ENCODE results near the gene BCOR.
A peak's percentile ranks its signal among the peaks of the same experiment; 100 is the strongest.

The BCOR gene

DNA sequence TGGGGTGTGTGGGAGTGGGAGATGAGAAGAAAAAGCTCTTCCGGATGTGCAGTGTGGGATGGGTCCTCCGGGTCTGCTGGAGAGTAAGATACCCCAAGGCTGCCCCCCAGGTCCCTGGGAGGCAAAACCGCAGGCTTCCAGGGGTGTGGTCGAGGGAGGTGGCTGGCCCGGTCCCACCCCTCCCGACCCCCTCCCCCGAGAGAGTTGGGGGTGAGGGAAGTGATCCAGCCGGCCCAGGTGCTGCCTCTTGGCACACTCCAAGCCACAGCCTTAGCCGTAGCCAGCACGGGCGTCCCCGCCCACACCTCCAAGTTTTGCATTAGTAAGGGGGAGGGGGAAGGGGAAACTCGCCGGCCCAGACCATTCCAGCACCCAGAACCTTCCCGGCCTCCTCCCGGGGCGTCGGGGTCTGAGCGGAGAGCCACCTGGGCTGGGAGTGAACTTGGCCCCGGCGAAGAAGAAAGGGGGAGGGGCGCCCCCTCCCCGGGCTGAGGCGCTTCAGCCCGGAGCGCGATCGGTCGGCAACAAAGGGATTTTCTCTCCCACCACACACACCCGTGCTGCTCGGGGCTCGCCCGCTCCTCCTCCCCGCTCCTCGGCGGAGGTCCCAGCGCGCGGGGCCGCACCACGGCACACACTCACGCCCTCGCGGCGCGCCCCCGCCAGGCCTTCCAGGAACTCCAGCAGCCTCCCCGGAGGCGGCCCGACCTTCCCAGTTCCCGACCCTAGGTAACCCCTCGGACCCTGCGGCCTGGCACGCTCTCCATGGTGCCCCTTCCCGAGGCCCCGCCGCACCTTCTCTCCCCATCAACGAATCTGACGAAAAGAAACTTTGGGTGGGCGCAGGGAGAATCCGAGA is 14.4 kb downstream of the BCOR start:
- DNase-seq, result no peak

DNA sequence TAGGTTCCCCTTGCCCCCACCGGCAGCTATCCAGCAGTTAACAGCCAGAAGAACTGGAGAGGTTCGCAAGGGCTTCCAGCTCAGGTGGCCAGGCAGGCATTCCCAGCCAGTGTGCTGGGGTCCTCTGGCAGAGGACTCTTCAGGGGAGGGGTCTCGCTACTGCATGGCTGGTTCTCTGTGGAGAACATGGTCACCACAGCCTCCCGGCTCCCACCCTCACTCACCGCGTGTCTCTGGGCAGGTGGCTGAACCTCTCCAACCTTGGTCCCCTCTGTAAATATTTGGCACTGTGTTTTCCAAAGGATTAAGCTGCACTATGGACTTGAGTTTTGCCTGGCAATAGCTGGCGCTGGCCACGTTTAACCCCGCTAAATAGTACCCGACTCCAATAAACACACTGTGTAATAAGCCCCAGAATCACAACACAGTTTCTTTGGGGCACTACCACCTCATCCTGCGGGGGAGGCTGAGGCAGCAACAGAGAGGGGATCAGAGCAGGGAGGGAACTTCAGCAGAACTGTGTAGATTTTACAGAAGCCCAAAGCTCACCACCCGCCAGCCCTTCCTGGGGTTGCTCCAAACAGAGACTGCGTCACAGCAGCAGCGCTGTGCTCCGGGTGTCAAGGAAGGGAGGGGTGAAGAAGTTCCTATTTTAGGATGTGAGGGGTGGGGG is 15.2 kb downstream of the BCOR start:
- DNase-seq, result no peak

DNA sequence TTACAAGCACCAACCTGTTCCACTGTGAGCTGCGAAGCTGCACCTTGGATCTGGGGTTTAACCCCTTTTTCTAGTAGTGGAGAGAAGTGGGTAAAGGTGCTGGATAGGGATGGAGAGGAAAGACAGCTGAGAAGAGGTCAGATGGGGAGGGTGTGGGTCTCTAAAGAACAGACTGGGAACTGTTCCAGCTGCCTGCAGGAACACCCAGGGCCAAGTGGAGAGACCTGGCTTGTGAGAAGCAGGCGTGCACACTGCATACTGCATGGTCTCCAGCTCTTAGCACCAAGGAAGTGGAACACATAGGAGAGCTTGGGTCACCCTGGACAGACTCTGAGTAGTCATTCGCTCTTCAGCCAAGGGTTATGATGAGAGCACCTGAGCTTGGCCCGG is 16.1 kb downstream of the BCOR start:
- no peak for DNase-seq

DNA sequence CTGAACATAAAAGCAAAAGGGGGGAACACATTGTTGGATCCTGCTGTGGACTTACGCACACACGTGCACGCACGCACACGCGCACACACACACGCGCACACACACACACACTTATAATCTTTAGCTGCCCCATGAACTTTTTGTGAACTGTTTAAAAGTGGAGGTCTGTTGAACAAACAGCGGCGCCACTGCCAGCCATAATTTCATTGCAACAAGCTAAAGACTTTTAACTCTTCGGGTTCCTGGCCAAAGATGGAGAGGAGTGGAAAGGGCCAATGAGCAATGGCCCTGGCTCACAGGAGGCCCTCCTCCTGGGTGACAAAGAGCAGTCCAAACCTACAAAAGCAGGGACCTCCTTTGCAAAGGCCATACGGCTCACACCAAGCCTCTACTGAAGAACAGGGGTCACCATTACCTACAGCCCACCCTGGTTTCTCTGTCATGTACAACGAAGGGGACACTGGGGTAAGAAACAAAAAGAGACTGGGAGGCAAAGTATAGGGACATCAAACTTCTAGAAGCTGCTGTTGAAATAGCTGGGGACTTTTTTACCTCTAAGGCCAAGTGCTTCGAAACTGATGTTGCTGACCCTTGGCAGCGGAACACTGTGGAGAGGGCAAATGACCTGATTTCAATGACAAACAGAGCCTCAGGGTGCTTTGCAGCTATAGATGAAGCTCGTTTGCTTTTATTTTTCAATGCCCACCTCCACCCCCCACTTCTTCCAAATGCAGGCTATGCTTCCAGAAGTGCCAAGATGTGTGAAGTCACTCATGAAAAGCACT is 16.7 kb downstream of the BCOR start:
- no peak for DNase-seq

DNA sequence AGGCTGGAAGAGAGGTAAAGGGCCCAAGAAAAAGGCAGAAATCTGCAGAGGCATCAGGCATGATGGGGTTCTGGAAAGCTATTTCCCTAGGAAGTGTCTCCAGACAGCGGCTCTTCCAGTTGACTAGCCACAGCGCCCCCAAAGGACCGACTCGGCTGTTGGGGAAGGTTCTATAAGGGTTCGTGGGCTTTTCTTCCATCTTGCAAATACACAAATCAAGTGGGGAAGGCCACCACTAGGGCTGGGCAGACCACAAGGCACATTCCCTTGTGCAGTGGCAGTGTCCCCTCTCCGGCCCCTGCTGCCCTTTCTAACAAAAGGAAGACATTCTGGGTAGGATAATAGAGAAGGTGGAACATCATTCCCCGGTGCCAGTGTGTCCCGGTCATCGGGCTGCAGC is 18.2 kb downstream of the BCOR start:
- no peak for DNase-seq

DNA sequence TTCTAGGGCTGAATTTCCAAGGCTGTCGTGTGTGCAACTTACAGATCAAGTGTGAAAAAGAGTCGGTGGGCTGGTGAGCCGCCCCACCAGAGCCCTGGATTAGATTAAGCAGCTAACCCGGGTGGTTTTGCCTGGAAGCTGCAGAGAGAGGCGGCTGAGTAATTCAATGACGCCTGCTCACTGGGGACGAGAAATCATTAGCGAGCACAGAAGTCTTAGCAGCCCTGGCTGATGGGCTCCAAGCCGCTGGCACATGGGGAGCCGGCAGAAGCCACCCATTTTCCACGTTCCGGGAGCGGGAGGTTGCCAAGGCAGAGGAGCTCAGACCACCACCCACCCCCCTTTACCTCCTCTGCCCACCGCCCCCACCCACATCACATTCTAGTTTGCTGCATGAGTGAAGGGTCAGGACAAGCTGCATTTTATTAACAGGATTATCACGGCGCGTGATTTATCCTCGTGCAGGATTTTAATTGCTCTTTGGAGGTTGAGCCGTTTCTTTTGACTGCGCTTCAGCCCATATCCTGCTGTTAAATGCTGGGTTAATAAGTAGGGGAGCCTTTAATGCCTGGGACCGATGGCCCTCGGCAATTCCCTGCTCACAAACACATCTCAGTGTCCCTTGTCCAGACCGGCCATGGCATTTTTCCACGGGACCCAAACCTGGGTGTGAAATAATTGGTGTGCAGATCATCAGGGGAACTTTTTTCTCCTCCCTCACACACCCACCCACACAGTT is 19.1 kb downstream of the BCOR start:
- no peak for DNase-seq

DNA sequence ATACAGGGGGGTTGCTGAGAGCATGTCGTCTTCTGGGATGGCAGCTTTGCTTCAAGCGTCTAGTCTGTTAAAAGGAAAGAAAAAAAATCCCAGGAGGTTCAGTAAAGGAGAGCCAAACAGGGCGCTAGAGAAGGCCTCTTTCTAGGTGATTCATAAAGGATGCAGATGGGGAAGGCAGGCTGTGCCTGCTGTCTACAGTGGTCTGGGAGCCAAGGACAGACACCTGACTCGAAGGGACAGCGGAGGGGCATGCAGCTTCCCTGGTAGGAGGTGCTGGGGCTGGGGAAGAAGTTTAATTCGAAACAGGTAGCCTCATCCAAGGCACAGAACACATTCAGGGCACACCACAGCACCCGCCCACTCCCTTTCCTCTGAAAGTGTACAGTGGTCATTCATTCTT is 19.9 kb downstream of the BCOR start:
- no peak for DNase-seq

DNA sequence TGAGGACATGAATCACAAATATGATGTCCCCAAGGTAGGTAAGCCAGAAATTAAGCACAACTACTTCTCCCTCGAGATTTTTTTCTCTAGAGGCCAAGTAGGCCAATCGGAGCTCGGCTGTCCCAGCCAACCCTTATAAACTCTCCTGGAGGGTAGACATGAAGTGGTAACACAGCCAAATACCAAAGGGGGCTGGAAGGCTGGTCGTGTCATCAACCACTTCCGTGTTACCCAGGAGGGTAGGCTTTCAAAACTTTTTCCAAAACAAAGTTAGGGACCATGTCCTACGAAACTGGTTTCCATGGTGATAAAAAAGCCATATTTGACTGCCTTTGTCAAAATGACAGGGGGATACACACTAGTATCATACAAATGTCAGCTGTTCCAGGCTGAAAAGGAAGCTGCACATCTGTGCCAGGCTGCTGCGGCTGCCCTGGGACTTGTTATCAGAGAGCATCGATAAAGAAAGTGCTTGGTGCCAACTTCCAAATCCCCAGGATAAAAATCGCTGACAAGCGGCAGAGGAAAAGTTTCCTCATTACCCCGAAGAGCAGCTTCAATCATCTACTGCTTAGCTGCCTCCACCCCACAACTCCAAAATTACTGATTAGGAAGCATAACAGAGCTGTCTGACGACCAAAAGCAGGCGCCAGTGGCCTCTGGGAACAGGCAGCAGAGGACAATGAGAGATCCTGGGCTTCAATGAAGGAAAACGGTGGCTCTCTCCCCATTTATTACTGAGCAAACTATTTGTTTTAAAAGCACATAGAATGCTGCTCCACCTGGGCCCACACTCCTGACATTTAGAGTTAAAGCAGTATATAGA is 20.8 kb downstream of the BCOR start:
- DNase-seq, result no peak

DNA sequence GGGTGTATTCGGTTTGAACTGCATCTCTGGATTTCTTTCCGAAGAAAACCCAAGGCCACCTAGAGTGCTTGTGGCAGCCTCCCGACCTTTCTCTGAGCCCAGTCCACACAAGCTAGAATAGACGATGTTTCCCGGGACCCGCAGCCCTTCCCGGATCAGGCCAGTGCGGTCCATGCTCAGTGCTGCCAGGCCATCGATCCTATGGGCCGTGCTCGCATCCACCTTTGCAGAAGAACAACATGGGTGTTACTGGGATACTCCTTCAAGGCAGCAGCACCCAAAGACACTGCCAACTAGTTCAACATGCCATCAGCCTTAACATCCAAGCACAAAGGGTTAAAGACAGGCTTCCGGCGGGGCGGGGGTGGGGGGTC is 22.8 kb downstream of the BCOR start:
- no peak for DNase-seq

DNA sequence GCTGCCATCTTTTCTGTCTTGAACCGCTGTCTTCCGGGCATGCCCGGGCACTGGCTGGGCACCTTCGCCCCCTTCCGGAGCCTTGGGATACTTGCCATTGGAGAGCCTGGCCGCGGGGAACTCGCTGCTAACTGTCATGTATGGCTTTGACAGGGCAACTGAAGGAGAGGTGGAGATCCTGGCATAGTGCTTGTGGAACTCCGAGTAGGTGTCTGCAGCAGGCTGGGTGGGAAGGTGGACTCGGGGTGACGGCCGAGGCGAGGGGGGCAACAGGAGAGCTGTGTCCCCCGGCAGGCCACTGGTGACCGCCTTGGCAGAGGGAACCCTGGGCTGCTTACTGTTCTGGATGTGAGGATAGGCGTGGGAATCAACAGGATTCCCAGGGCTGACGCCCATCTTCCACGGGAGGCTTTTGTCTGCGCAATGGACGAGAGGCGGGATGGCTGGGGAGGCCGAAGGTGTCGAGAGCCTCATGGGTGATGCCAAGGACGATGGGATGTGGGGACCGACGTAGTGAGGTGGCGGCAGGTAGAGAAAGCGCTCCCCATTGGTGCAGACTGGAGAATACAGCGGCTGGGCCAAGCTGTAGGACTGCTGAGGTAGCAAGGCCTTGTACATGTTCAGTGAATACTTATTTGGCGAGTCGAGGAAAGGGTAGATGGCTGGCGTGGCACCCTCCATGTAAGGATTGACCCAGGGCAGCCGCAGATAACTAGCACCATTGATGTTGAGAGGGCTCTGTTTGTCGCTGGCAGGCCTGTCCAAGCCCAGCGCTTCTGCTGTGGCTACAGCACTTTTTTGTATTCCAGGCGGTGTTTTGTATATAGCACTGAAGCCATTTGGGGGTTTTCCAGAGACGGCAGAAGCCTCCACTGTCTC is 23.4 kb downstream of the BCOR start:
- DNase-seq, result no peak

DNA sequence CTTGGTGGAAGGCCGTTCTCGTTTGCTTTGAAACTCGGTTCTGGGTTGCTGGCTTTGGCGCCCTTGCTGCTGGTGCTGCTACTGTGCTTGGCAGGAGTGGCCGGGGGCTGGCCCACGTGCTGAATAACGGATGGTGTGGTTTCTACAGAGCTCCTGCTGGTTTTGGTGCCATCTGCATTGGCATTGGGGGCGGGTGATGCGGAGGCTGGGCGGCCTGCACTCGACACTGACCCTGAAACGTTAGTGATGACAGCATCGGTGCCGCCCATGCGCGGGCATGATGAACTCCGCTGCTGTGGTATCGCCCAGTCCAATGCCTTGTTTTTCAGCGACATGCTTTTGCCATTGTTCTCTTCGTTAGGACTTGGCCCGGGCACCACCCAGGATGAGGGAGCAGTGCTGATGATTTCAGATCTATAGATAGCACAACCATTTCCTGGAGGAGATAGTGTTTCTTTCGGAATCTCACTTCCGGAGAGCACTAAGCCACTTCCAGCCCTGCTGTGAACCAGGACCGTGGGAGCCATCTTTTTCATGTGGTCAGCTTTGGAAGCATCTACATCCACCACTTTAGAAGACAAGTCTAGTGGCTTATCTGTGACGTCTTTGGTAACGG is 24.2 kb downstream of the BCOR start:
- DNase-seq, result no peak

DNA sequence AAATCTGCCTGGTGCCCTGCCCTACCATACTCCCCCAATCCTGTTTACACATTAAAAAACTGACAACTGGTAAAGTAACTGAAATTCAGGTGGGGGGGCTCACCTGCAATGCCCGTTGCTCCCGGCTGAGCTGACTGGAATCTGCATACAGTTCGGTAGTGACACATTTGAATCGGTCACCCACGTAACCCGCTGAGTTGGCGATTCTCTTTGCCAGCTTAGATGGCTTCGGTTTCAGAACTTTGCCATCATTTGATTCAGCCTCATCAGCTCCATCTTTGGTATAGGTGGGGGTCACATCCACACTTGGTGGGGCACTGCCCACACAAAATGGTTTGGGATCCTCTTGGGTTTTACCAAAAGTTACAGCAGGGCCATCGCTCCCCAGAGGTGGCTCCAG is 25.5 kb downstream of the BCOR start:
- no peak for DNase-seq

DNA sequence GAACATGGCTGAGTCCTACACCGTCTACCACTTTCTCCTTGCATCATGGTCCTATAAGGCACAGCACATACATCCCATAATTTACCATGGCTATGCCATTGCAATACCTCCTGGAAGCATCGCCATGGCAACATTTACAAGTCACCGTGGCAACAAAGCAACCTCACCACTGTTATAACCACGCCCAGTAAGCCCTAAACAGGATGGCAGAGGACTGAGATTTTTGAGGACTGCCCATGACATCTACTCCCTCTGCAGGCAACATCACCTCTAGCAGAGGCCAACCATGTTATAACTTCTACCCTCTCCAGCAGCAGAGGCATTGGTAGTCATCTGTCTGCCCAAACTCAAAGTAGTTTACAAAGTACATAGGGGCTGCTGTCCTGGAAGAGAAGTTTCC is 29.7 kb downstream of the BCOR start:
- DNase-seq, result no peak

DNA sequence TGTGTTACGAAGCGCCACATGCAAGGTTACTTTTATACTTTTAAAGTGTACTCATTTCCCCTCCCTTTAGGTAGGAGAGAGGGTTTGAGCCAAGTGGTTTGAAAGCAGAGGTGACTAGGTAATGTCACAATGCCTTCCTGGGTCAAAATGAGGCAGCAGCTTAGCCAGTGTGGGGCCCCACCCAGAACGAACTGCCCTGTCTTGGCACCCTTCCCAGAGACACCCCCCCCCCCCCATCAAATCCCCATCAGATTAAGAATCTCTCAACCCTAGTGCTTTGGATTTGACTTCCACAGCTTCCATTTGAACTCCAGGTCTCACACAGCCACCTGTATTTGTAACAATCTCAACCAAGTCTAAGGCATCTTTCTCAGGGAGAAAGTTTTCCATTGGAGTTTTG is 31.1 kb downstream of the BCOR start:
- DNase-seq, result no peak

DNA sequence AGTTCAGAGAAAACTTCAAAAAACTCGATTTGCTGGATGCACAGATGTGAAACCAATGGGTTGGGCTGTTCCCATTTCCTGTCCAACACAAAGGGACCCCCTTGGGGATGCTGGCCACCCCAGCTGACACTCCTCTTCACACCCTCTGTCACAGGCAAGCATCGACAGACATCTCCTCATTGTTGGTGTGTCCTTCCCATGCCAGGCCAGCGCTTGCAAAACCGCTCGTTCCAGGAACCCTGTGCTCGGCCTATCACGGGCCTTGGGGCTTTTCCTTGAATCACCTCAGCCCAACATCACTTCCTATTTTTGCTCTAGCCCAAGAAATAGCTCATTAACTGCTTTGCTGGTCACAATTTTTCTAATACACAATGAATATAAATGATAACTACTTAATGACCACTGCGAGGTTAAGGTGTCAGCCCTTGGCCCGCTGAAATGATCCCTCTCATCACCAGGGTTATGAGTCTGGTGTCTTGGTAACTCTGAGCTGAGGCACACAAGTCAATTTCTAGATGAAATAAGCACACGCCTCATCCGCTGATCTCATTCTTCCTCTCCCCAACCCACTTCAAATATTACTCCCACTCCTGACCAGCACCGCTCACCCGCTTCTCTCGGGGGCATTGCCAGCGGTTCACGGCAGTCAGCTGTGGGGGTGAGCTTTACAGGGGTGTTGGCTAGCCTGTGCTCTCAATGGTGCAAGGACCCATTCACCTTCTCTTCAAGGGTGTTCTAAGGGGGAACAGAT is 32.3 kb downstream of the BCOR start:
- DNase-seq, result peak in 1 of 2 experiments; percentile 40

DNA sequence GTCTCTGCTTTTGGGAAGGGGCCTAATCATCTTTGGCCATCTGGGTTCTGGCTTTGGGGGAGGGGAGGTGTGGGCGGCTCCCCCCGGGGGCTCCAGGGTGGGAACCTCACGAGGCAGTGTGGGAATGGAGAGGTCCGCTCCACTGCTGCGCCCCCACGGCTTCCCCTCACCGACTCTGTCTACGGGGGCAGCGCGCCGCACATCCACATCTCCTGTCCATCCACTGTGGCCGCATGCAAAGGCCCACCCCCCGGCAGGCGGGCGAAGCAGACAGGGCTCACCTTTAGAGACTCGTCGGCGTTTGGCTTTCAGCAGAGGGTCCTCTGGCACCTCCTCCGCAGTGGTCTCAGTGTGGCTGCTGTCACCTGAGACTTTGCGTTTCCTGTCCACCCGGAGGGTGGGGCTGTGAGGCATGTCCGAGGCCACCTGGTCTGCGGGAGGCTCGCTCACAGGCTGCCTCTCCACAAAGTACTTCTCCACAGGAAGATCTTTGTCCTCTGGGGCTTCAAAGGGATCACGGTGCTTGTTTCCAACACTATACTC is 33.6 kb downstream of the BCOR start:
- DNase-seq, result no peak

DNA sequence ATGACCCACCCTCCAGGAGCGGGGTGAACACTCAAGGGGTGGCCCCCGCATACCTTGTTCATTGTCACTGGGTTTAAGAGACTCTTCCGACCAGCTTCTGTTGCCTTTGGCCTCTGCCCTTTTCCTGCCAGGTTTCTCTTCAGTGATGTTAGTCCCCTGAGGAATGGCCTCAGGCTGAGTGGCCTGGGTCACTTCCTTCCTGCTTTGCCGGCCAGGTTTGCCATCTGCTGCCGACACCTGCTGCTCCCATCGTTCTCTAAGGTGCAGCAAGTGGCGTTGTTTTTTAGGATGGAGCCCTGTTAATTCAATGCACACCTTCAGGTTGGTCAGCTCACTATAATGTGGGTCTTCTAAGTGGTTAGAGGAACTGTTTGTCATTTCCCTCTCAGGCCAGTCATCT is 34.2 kb downstream of the BCOR start:
- no peak for DNase-seq

DNA sequence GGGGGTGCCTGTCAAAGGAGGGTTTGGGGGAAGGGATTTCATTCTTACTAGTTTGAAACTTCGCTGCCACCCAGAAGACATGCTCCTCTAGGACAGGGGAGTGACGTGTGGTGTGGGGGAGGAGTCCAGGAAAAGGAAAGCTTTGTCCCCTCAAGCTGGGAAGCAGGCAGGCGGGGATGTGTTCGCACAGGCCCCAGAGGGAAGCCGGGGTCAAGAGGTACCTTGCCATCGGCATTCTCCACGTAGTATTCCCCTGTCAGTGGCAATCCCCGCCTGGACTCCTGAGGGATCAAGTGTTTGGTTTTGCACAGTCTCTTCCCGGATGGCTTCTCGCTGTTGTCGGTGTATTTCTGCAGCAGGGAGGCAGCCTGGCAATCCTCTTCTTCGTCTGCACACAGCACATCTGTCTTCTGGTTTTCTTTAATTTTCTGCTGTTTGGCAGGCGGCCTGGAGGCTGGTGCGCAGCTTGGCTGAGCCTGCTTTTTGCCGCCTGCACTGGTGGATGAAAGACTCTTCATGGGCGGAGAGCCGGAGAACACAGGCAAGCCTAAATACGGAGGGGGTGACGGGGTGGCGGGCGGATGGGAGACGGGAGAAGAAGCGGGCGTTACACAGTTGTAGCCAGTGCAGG is 35.1 kb downstream of the BCOR start:
- no peak for DNase-seq

DNA sequence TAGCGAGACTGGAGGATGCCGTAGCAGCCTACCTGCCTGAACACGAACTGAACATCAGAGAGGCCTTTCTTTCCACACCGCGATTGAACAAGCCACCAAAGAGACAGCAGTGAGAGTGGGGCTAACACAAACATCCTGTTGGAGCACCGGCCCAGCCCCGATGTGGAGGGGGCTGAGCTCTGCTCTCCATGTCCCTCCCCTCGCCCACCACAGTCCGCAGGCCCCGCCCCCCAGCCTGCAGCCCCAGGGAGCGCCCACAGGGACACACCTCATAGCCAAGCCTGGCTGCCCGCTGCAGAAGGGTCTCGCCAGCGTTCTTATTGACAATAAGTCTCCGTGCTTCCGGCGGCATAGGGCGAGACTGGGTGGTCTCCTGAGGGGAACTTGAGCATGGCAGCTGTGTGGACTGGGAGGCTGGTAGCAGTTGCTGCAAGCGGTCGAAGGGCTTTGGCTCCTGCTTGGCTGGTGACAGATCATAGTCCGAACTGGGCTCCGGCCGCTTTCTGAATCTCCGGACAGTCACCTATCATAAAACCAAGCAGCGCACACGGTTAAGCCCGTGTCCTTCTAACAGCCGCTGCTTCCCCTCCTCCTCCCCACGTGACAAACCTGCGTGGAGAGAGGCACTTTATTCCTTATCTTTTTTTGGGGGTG is 35.8 kb downstream of the BCOR start:
- DNase-seq, result no peak

Measured in stimulated activated CD4-positive, alpha-beta T cell treated with anti-CD3 and anti-CD28 coated beads, Interleukin-4, amount 100 ng/mL, for 4 hours (primary cell).